Femur (tissue), 1 donor: ENCODE results near the gene PRKD1.

ENCODE experiments used
- DNase-seq: peaks from one replicate; pipeline ENCODE4 v3.0.0-alpha.2; 2017

The PRKD1 gene

DNA sequence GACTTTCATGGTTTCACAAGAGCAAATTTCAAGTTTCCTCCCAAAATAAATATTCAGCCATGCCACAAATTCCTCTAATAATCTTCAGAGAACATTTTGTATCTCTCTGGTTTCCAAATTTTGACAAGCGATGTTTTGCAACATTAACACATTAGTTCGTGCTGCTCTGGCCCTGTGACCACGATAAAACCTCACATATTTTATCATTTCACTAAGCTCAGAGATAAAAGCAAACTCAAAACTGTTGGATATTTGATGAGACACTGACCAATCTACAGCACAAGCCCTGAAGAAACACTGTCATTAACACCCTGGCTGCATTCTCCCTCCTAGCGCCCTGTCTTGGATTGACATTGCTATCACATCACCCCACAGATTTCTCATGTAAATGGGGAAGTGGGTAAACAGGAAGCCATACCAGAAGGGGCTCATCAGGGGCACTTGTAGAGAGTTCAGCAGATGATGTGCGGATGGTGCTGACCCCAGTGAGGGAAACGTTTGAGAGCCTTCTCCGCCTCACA lies 264.3 kb downstream of the PRKD1 start:
- DNase-seq = no peak

DNA sequence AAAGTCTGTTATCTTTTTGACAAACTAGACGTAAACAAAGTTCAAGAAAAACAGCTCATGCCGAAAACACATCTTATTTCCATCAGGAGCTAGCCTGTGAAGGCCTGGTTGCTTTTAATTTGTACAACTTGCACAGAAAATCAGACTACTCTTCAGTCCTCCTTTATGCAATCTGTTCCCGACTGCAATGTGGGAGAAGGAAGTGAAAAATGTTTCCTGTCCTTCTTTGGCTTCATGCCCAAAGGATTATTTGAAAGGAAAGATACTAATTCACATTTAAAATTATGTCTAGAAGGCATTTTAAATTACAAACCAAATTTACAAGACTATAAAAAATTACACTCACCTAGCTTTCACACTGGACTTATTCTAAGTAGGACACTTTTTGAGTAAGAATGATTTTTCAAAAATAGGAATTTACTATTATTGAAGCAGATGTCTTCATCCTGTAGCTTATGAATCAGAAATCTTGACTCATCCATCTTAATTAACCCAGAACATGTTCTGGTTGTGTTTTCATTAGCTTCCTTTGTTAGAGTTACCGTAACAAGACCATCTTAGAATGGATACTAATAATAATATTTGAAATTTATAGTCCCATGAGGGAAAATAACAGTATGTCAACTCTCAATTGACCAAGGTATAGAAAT lies 272.6 kb downstream of the PRKD1 start:
- no peak for DNase-seq

DNA sequence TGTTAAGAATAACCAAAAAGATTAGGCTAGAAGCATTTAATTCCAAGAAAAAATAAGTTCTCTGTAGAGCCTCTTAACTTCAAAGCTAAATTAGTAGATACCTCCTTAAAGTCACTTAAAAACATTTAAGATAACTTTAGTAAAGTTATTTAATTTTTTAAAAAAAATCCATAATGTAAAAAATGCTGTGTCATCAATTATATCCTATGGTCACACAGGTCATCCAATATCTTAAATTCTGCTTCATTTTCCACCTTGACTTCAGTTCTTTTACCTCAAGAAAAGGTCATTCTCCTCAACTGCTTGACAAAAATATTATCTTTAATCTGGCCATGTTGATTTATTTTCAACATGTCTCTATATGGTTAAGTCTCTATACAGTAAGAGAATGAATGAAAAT lies 274.3 kb downstream of the PRKD1 start:
- no peak for DNase-seq

DNA sequence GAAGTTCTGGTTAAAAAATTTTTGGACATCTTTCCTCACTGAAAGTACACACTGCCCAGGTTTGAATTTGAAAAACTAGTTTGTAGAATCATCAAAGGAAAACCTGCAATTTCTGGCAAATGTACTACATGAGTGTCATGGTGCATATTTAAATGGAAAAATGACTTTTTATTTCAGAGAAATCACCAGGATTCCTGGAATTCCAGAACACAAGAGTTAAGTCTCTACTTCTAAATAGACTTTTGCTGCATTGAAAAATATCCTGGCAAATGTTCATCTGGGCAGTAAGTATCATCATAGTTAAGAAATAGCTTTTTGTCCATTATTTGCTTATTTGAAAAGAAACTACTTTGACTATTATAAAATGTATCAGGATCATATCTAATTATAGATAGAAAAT lies 275.1 kb downstream of the PRKD1 start:
- no peak for DNase-seq

DNA sequence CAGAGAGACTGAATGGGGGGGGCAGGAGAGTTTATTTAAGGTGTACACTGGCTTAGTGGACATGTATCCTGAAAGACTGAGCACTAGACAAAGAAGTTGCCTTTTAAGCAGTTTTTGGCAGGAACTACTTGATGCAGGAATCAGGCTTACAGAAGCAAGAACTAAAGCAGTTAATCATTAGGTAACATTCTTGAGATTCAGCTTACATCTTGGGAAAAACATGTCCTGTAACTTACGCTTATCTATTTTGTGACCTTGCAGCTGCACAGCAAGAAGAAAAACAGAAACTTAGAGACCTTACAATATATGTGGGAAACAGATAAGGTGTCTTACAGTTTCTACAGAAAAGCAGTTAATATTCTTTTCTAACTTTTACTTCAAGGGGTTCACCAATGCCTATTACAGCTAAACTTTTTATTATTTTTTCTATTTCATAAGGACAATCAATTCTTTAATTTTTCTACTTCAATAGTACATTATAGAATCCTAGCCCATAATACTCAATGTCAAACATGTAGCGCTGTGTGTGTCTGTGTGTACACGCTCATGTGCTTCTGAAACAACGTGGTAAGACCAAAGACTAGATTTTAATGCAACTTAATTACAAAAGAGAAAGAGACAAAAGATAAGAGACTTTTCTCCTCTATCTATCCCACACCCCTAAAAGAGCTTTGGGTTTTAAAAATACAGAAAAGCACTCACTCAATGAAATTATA lies 276.9 kb downstream of the PRKD1 start:
- no peak for DNase-seq

DNA sequence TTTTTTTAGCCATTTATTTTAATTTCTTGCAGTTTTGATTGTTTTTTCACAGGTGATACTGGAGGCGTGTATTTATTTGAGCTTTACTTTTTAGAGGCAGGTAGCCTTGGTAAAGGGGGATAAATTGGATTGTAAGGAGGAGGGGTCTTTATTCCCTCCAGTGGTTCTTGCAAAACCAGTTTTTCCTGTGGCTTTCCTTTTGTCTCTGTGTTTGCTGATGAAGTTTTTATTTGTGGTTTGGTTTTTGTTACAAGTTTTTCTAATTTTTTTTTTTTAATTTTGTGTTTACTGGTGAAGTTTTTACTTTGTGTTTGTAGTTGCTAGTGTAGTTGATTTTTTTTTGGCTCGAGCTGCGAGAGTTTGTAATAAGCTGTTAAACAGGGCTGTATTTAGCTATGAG lies 278.5 kb downstream of the PRKD1 start:
- no peak for DNase-seq

DNA sequence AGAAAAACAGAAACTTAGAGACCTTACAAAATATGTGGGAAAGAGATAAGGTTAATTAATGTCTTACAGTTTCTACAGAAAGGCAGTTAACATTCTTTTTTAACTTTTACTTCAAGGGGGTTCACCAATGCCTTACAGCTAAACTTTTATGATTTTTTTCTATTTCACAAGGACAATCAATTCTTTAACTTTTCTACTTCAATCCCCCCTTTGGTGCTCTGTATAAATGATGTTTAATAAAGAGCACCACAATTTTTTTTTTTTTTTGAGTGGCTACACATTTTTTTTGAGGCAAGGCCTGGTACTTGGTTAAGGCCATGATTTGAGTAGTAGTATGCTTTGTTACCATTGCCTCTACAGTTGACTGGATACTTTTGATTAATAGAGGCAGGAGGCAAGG lies 279.6 kb downstream of the PRKD1 start:
- DNase-seq = no peak

DNA sequence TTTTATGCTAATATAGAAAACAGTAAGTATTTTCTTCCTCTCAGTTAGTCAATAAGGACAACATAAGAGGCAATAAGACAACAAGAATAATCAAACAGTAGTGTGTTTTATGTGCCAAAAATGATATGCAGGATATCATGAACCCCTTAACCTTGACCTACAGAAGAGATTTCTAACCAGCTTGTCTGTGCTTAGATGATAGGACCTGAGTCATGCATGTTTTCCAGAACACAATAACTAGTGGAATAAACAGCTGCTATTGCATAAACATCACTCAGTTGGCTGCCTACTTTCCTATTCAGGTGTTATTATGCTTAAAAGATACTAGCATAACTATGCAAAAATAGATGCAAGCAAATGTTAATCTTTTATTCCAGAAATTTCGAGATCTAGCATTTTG lies 282.5 kb downstream of the PRKD1 start:
- no peak for DNase-seq

DNA sequence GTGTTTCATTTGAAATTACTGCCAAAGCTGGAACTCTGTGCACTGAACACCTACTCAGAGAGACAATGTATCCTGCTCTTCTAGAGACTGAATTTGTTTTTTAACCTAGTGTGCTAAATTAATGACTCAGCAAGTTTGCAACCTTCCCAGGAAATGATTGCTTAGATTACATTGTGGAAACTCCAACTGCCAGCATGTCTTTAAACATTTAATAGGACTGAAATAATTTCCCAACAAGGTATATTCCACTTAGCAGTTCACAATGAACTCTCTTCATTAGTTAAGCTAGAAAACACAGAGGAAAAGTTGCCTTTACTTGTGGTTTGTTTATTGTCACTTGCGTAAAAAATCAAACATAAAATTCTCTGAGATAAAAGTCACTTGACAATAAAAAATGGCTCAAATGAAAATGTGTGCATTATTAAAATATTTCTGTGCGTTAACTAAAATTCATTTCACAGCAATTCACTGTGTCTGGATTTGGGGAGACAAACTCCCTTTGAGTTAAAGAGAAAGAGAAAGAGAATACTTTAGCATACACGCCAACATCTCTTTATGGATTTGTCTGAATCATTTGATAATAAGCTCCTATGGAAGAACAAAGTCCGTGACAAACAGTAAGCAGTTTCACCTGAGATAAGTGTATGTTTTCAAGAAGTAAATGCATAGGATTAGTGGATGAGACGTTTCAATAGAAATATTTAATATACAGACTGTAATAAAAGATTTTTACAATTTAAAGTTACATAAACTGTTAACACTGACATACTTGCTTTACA lies 284.0 kb downstream of the PRKD1 start:
- DNase-seq = no peak

DNA sequence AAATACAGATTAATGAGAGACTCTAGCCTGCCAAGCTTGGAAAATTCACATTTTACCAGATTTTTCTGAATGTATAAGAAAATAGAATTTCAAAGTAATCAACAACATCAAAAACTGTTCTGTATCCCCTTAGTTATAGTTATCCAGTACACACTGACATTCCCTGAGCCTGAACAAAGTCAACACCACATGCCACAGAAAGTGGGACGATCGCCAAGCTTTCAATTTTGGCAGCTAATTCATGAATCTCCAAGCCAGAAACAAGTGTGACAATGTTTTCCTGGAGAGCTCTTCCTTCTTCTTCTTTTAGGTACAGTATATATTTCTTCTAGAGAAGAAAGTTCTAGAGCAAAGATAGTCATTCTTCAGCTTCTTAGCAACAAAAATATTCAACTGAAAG lies 290.2 kb downstream of the PRKD1 start:
- DNase-seq = peak; percentile 74

DNA sequence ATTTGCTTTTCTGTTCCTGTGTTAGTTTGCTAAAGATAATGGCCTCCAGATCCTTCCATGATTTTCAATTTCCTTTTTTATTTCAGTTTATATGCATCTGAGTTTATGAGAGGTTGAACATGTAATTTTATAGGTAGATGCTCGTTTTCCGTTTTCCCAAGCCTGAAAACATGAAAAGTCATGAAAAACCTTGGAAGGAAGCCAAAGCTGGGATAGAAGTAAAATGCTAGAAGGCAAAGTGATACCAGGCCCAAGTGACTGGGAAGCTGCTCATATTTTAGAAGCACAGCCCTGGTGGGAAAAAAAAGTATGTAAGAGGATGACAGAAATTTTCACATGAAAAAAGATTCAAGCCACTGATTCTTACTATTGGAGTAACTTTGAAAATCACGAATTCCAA lies 290.8 kb downstream of the PRKD1 start:
- no peak for DNase-seq

DNA sequence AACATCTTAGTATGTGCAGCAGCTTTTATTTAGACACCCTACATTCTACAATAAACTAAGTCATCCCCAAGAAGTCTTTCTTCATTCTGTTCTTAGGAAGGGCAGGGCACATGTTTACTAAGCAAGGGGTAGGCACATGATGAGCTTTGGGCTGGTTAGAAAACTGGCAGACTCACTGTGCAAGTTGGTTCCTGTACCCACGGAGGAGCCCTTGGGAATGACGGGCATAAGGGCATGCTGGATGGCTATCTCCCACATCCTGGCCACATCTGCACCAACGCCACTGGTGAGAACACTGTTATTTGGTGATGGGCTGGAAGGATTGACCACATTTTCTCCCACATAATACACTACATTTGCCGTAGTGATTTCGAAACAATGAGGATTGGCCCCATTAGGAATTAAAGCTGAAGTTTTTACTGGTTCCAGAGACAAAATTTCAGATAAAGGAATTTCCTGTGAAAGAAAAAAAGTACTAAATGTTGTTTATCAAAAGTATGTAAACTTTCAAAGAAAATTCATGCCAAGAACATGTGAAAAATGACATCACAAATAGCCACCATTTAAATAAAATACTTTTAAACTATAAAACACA lies 297.0 kb downstream of the PRKD1 start:
- DNase-seq = no peak

DNA sequence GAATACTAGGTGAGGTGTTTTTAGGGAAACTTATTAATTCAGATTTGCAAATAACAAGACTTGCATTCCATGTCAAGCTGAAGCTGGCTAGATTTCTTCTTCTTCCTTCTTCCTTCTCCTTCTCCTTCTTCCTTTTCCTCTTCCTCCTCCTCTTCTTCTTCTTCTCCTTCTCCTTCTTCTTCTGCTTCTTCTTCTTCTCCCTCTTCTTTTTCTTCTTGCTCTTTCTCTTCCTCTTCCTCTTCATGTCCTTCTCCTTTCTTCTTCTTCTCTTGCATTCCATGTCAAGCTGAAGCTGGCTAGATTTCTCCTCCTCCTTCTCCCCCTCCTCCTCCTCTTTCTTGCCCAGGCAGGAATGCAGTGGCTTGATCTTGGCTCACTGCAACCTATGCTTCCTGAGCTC lies 297.8 kb downstream of the PRKD1 start:
- DNase-seq = no peak

DNA sequence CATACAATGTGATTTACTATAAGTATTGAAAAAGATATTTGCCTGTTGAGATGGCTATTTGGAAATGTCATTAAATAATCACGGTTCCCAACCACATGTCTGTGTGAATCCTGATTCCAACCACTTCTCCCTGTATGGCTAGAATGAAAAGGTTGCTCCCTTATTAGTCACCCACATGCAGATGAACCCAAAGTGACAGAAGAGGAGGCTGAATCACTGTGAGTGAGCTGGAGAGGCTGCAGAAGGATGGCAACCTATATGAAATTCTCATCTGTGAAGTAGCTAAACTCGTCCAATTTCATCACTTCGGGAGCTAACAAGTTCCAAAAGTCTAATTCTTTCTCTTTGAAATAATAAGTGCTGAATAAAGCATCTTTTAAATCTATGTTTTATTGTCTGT lies 300.5 kb downstream of the PRKD1 start:
- DNase-seq = no peak

DNA sequence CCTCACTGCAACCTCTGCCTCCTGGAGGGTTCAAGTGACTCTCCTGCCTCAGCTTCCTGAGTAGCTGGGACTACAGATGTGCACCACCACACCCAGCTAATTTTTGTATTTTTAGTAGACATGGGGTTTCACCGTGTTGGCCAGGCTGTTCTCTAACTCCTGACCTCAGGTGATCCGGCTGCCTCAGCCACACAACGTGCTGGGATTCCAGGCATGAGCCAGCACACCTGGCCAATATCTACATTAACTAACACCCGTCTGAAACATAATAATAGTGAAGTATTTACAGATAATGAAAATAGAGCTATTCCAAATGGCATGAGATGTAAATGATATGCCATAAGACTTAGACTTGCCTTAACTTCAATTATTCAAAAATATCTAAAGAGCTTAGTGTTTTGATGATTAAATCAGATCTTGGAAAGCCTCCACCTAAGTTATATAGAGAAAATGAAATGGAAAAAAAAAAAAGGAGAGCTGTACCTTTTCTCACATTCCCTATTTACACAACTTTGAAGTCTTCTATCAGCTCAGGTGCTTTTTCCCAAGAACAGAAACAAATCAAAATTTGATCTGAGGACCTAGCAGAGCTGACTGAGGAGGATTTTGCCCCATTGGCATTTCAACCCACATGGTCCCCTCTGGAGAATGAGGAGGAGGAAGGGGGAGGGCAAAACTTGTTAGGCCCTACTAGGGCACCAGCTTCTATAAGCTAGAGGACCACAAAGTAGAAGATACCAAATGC lies 309.2 kb downstream of the PRKD1 start:
- DNase-seq = no peak

DNA sequence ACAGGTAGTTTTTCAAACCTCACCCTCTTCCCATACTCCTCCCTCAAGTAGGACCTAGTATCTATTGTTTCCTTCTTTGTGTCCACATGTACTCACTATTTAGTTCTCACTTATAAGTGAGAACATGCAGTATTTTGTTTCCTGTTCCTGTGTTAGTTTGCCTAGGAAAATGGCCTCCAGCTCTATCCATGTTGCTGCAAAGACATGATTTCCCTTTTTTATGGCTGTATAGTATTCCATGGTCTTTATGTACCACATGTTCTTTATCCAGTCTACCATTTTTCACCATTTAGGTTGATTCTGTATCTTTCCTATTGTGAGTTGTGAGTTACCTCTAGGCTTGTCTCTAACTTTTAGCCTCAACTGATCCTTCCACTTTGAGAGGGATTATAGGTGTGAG lies 310.7 kb downstream of the PRKD1 start:
- DNase-seq = no peak

DNA sequence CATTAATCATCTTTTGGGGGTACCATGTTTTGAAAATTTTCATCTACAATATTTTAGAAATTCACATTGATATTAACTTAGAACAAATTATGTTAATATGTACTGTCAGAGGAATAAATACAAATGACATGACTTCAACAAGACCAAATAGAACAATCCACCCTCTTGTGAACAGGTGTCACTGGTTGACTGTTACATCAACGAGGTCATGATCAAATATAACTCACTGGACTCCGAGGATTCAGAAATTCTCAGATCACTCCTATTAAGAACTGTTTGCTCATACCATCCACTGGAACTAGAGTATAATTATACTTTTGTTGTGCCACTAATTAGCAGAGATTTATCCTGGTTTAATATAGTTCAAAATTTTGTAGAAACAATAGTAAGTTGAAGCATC lies 318.8 kb downstream of the PRKD1 start:
- DNase-seq = no peak

DNA sequence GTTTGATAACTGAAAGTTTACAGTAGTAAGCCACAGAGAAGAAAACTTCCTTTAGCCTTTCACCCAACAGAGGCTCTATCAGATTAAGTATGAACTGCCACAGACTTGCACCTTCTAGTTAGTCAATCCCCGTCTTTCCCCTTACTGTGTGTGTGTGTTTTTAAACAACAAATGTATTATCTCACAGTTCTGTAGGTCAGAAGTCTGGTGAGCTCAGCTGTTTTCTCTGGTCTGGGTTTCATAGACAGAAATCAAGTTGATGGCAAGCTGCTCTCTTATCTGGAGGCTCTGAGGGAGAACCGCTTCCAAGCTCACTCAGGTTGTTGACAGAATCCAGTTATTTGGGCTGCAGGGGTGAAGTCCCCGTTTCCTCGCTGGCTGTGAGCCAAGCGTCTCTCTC lies 320.5 kb downstream of the PRKD1 start:
- no peak for DNase-seq

DNA sequence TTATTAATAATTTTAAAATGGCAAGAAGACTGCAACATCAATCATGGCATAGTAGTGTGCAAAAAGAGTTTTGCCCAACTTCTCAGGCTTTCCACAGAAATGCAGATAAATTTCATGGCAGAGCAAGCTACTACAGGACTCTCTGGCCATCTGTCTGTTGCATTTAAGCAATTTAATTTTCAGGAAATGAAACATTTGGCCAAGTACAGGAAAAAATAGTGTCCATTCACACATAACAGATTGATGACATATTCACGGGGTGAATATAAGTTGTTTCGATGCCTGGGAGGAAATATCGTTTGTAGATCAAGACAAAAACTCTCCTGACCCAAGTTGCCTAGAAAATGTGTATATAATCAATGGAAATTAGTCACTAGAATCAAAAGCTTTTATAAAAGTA lies 324.0 kb downstream of the PRKD1 start:
- DNase-seq = no peak

DNA sequence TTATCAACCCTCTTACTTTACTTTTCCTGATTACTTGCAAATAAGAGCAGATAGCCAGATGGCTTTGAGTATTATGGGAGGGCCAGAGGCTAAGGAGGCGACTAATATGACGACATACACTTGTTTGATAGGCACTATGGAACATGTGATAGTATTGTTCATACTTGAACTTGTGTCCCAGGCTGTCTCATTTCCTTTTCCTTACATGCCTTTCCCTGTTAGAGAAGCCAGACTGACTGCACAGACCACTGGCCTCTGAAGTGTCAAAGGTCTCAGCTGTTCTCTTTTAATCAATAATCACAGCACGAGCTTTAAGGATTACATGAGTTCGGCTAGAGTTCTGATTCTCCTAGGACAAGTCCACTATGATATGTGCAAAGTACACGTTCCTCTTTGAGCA lies 326.0 kb downstream of the PRKD1 start:
- no peak for DNase-seq

DNA sequence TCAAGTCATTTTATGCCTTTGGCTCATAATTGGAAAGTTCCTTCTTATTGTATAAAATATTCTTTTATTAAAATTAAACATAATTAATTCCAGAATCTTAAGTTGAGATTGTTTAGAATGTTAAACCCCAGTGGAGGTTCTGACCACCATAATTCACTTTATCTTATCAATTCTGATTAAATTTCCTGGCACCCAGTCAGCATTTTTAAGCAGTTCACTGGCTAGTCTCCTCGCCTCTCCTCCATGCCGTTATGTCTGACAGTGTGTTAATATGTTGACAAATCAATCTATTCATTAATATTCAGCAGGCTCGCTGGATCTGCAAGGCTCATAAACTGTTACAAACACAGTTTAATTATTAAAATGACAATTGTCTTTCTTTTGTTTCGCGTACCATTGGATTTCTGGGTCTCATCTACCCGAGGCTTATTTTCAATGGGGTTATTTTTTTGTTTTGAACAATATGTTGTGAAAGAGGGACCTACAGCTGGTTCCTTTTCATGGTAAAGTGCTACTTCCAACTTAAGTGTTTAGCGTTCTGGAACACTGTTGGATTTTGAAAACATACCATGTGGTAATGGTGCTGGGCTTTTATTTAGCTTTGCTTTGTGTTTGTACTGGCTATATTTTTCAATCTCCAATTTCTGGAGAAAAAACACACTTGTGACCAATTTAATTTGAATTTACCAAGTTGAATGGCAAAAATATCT lies 339.7 kb downstream of the PRKD1 start:
- no peak for DNase-seq

DNA sequence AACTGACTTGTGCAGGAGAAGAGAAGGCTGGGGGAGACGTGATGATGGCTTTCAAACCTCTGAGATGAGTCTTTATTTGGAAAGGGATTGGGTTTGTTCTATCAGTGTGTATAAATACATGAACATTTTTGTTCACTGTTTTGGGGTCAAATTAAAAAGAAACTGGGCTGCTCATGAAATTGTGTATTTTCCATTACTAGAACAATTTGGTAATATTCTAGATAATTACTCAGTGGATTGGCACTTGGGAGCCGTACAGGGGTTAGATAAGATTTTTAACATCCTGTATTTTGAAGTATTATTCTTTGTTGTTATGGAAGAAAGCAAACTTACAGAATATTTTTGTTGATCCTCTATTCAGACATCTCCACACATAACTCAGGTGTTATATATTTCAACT lies 340.6 kb downstream of the PRKD1 start:
- no peak for DNase-seq
